Measurements from ENCODE around the gene C1QL4.

The C1QL4 gene

GRCh38 chr12:49346659-49347310 lies 9.8 kb upstream of the C1QL4 start, which contains the start of gene DNAJC22:
TSS of gene DNAJC22 (plus strand) at chr12:49346888. CDS start at chr12:49348873, 1,985 bp downstream.
- no peaks in the 10 kb centered on the region for H3K9me3 ChIP-seq (ENCODE audit: low read length)
- H3K4me2 ChIP-seq (ENCODE audit: low read length): peak within 1 kb of the TSS; percentile 63
- peaks cover 38% of the 10 kb centered on the region for H3K4me1 ChIP-seq (ENCODE audit: insufficient read depth, low read length, severe bottlenecking)
- H3K9me2 ChIP-seq (ENCODE audit: low read depth, low read length): no peaks in the 10 kb centered on the region
- H3F3A ChIP-seq (ENCODE audit: insufficient read depth, low read length): no peaks in the 10 kb centered on the region
- no peak within 1 kb of the TSS; the same call in 1 of the 2 replicates for H3K9ac ChIP-seq (ENCODE audit: low read length)
- no peaks in the 10 kb centered on the region for H3K79me2 ChIP-seq (ENCODE audit: insufficient read depth, low read length)
- no peak within 1 kb of the TSS for H2AFZ ChIP-seq (ENCODE audit: low read length)
- H3K36me3 ChIP-seq (ENCODE audit: insufficient read depth, low read length): no peaks in the 10 kb centered on the region
- no peak within 1 kb of the TSS for H3K27ac ChIP-seq (ENCODE audit: low read depth, low read length, poor library complexity, severe bottlenecking)
- TF ChIP-seq CTCF (IDR thresholded peaks at IDR 0.05; ENCODE audit: low read length) (no peak), EZH2 (IDR thresholded peaks at IDR 0.05; ENCODE audit: borderline replicate concordance, low read length) (no peak)
- no peaks in the 10 kb centered on the region for H4K20me1 ChIP-seq (ENCODE audit: insufficient read depth, low read length)
- H3K27me3 ChIP-seq (ENCODE audit: insufficient read depth, low read length): 0 out of 2 replicates have a peak, but pooled peaks cover 4% of the 10 kb centered on the region
- H3K4me3 ChIP-seq (ENCODE audit: low read depth, low read length, poor library complexity, severe bottlenecking): peak within 1 kb of the TSS; percentile 47

GRCh38 chr12:49345825-49346658 lies 9.1 kb upstream of the C1QL4 start:
- Histone ChIP-seq H4K20me1 (ENCODE audit: insufficient read depth, low read length) (no peaks in the 10 kb centered on the region), H3K27me3 (ENCODE audit: insufficient read depth, low read length) (0 out of 2 replicates have a peak, but pooled peaks cover 4% of the 10 kb centered on the region)

More at GRCh38 chr12:49345825-49346658, 9.1 kb upstream of the C1QL4 start:
- peak overlapping the region; percentile 47 for H3K4me3 ChIP-seq (ENCODE audit: low read depth, low read length, poor library complexity, severe bottlenecking)
- no peaks in the 10 kb centered on the region for H3F3A ChIP-seq (ENCODE audit: insufficient read depth, low read length)
- no peaks in the 10 kb centered on the region for H3K36me3 ChIP-seq (ENCODE audit: insufficient read depth, low read length)
- TF ChIP-seq EZH2 (IDR thresholded peaks at IDR 0.05; ENCODE audit: borderline replicate concordance, low read length) (0 out of 2 replicates have a peak, but pooled peaks have one; percentile 47), CTCF (IDR thresholded peaks at IDR 0.05; ENCODE audit: low read length) (no peak)
- no peaks in the 10 kb centered on the region for H3K9me3 ChIP-seq (ENCODE audit: low read length)
- H3K27ac ChIP-seq (ENCODE audit: low read depth, low read length, poor library complexity, severe bottlenecking): no peak overlapping the region
- peaks cover 38% of the 10 kb centered on the region for H3K4me1 ChIP-seq (ENCODE audit: insufficient read depth, low read length, severe bottlenecking)
- no peak overlapping the region for H2AFZ ChIP-seq (ENCODE audit: low read length)
- no peak overlapping the region; the same call in 1 of the 2 replicates for H3K9ac ChIP-seq (ENCODE audit: low read length)
- peak overlapping the region; percentile 63 for H3K4me2 ChIP-seq (ENCODE audit: low read length)
- H3K9me2 ChIP-seq (ENCODE audit: low read depth, low read length): no peaks in the 10 kb centered on the region
- no peaks in the 10 kb centered on the region for H3K79me2 ChIP-seq (ENCODE audit: insufficient read depth, low read length)

All from OCI-LY1 (cell line).